Transverse colon (tissue), 4 donors: ENCODE data around the gene MFF.
"Not testable (repeated sequence)": the region's sequence is repeated elsewhere in the genome, so short reads cannot be mapped to it uniquely, and the experiment has no call there.

Experiments
- CTCF ChIP-seq, 5 experiments: fragments of 200-600 bp in 3 of 5; fragments of 450-650 bp in 2 of 5; sonication (generic) in 3 of 5; IDR thresholded peaks; 1 replicate in 2 of 5; 2 replicates in 3 of 5; pipeline ENCODE4 v1.5.1; 2016 to 2017; ENCODE audit warnings: antibody characterized with exemption in 5 of 5, inconsistent platforms in 3 of 5, mild to moderate bottlenecking in 2 of 5, moderate library complexity in 1 of 5
- EP300 ChIP-seq: sonication (generic); formaldehyde crosslinking; IDR thresholded peaks from one replicate; pipeline ENCODE4 v1.6.1; 2017; ENCODE audit warnings: antibody characterized with exemption, low read depth
- POLR2A ChIP-seq: fragments of 450-650 bp; IDR thresholded peaks from one replicate; pipeline ENCODE4 v1.6.1; 2016; ENCODE audit warnings: antibody characterized with exemption, mild to moderate bottlenecking, moderate library complexity
- POLR2AphosphoS5 ChIP-seq, 3 donors: sonication (generic); formaldehyde crosslinking; IDR thresholded peaks; one replicate each; pipeline ENCODE4 v1.6.1; 2016; ENCODE audit warnings: antibody characterized with exemption in 3 of 3

DNA sequence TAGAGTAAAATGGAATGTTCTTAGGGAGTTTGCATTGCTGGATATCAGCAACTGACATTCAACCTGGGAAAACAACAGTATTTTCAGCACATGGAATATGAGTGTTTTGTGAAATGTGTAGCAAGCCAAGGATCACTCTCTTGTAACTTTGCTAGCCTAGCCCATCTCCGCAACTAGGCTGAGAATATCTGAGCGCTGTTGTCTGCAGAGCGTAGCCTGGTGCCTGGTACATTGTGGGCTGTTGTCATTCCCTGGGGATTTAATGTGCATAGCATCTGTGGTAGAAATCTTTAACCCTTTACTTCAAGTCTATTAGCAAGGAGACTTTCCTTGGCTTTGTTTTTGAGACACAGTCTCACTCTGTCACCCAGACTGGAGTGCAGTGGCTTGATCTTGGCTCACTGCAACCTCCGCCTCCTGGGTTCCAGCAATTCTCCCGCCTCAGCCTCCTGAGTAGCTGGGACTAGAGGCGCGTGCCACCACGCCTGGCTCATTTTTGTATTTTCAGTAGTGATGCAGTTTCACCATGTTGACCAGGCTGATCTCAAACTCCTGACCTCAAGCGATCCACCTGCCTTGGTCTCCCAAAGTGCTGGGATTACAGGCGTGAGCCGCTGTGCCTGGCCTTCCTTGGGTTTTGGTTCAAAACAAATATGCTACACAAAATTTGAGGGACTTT lies 39.7 kb downstream of the MFF start:
- not testable (repeated sequence) for TF ChIP-seq CTCF (IDR thresholded peaks at IDR 0.05); POLR2AphosphoS5 (IDR thresholded peaks at IDR 0.05); EP300; POLR2A
